ENCODE results near the gene GOLGA8K.
"Not testable (repeated sequence)": the region's sequence is repeated elsewhere in the genome, so short reads cannot be mapped to it uniquely, and the experiment has no call there.

- TF ChIP-seq CTCF, POLR2A (IDR thresholded peaks at IDR 0.05): not testable (repeated sequence)
Measured at GRCh38 chr15:32440445-32440977, 37.4 kb upstream of the GOLGA8K start.
